ENCODE measurements around the gene UQCR10. TPM values are rescaled to one million over a fixed set of nuclear protein-coding genes. Genes with fewer than 3 reads are reported as not detected.
A peak's percentile ranks its signal among the peaks of the same experiment; 100 is the strongest.

Gene UQCR10
- total and polyA plus RNA-seq, 9 of the 15 experiments (the other 6 are each of a cell fraction or from before 2014, with no cell fraction given): 128 to 903 (median 163) TPM

GRCh38 chr22:29726106-29726505 lies 41.1 kb upstream of the UQCR10 start (continued):
- peak; percentile 39 to 47 for TF ChIP-seq E2F6 (IDR thresholded peaks at IDR 0.05; ENCODE audit: borderline replicate concordance in 1 of 2, extremely low read depth in 1 of 2, insufficient read depth in 1 of 2, insufficient read length in 1 of 2, low read depth in 1 of 2, low read length in 1 of 2, poor library complexity in 1 of 2, severe bottlenecking in 1 of 2)
- no peak for TF ChIP-seq REST (IDR thresholded peaks at IDR 0.05; ENCODE audit: borderline replicate concordance)
- TF ChIP-seq REST (CRISPR knock-in tag; IDR thresholded peaks at IDR 0.05; ENCODE audit: low read depth): no peak
- TF ChIP-seq KLF1 (tag; IDR thresholded peaks at IDR 0.05): 0 out of 2 replicates have a peak, but pooled peaks have one; percentile 27
- TF ChIP-seq ZNF197 (CRISPR knock-in tag; IDR thresholded peaks at IDR 0.05; ENCODE audit: low read depth): no peak
- TF ChIP-seq CBFA2T3 (IDR thresholded peaks at IDR 0.05): peak; percentile 36; the same call in 1 of the 2 replicates
- no peak for TF ChIP-seq BDP1 (IDR thresholded peaks at IDR 0.05; ENCODE audit: insufficient read depth, insufficient read length)
- TF ChIP-seq NRF1 (conservative IDR thresholded peaks at IDR 0.05 in 1 of 2, IDR thresholded peaks at IDR 0.05 in 1 of 2): no peak
- TF ChIP-seq SETDB1 (IDR thresholded peaks at IDR 0.05; ENCODE audit: low read length): no peak
